Measurements from ENCODE around the gene SIVA1. TPM values are rescaled to one million over a fixed set of nuclear protein-coding genes. Genes with fewer than 3 reads are reported as not detected.

Gene SIVA1
- total and polyA plus RNA-seq, 2 of the 4 experiments (the other 2 are of a cell fraction) = 166 to 184 TPM

DNA sequence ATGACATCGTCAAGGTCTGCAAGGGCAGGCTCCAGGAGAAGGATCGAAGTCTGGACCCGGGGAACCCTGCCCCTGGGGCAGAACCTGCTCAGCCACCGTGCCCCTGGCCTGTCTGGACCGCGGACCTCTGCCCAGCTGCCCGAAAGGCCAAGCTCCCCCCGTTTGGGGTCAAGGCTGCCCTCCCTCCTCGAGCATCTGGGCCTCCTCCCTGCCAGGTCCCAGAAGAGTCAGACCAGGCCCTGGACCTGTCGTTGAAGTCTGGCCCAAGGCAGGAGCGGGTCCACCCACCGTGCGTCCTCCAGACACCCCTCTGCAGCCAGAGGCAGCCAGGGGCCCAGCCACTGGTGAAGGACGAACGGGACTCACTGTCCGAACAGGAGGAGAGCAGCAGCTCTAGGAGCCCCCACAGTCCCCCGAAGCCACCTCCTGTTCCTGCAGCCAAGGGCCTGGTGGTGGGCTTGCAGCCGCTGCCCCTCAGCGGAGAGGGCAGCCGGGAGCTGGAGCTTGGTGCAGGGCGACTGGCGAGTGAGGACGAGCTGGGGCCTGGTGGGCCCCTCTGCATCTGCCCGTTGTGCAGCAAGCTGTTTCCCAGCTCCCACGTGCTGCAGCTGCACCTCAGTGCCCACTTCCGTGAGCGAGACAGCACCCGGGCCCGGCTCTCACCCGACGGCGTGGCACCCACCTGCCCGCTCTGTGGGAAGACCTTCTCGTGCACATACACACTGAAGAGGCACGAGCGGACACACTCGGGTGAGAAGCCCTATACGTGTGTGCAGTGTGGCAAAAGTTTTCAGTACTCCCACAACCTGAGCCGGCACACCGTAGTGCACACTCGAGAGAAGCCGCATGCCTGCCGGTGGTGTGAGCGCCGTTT lies 48.8 kb downstream of the SIVA1 start:
- Histone ChIP-seq H3K27ac (ENCODE audit: insufficient read depth, low read length) (no peak overlapping the region), H3K14ac (replicated peaks; ENCODE audit: low read depth, low read length) (no peak overlapping the region), H2BK5ac (ENCODE audit: low read depth, low read length, poor library complexity, severe bottlenecking) (no peak overlapping the region), H4K8ac (ENCODE audit: low read depth in 2 of 2, low read length in 2 of 2) (no peak overlapping the region), H4K5ac (ENCODE audit: low read depth, low read length) (no peak overlapping the region), H2AFZ (replicated peaks; ENCODE audit: low read length, poor library complexity) (peak overlapping the region; percentile 89), H3K18ac (ENCODE audit: low read depth, low read length) (no peak overlapping the region), H3K9me1 (ENCODE audit: insufficient read depth, low read length) (peaks cover 16% of the 10 kb centered on the region), H4K91ac (ENCODE audit: insufficient read depth, low read depth, low read length) (no peak overlapping the region), H3K4me3 (ENCODE audit: insufficient read depth, low read depth, low read length) (peak overlapping the region; percentile 61; the same call in 1 of the 2 replicates), H2BK20ac (ENCODE audit: low read depth, low read length) (no peak overlapping the region), H2BK15ac (ENCODE audit: low read depth, low read length) (no peak overlapping the region), H3K4me2 (ENCODE audit: low read depth, low read length) (peak overlapping the region; percentile 73), H3K4me1 (ENCODE audit: control insufficient read depth, insufficient read depth, low read length) (peaks cover 23% of the 10 kb centered on the region), H2AK9ac (replicated peaks; ENCODE audit: low read depth, low read length, poor library complexity) (peak overlapping the region; percentile 87), H3K9me3 (ENCODE audit: control insufficient read depth, insufficient read depth, low read length) (no peaks in the 10 kb centered on the region), H3K4ac (ENCODE audit: low read depth, low read length) (no peak overlapping the region), H3K36me3 (ENCODE audit: control insufficient read depth, insufficient read depth, low read length) (no peaks in the 10 kb centered on the region), H3K9ac (ENCODE audit: low read depth, low read length) (peak overlapping the region; percentile 7; the same call in 1 of the 2 replicates), H2BK120ac (ENCODE audit: low read depth, low read length) (no peak overlapping the region), H2AK5ac (ENCODE audit: low read depth, low read length) (0 out of 2 replicates have a peak overlapping the region, but pooled peaks have one; percentile 13), H3K23ac (ENCODE audit: low read depth, low read length) (no peak overlapping the region), H4K20me1 (ENCODE audit: insufficient read depth, low read length) (peaks cover 4% of the 10 kb centered on the region; the same call in 1 of the 2 replicates), H3K27me3 (ENCODE audit: control insufficient read depth, insufficient read depth, low read length) (no peaks in the 10 kb centered on the region), H3K56ac (ENCODE audit: extremely low read depth, insufficient read depth, low read length) (no peak overlapping the region), H3K79me1 (ENCODE audit: low read depth in 1 of 2, low read length in 2 of 2) (peaks cover 0 to 12% of the 10 kb centered on the region in 2 experiments; a peak in 1 of 4 replicates)
- in situ Hi-C loops (cut with MboI; ENCODE audit: low sequenced_read_pairs) = no loop called here
- ATAC-seq (ENCODE audit: low read depth) (no peak), DNase-seq (no peak)
- CTCF ChIA-PET = interaction anchor here (0.5 kb wide), 1 partner anchor 26 kb away, joined by 3 read pairs; no protein-coding TSS in a partner anchor
- dilution Hi-C loops (cut with HindIII; ENCODE audit: low sequenced_read_pairs, unreplicated experiment) = no loop called here
- TF ChIP-seq CEBPB (IDR thresholded peaks at IDR 0.05; ENCODE audit: low read depth, low read length) = no peak
- no peak for TF ChIP-seq FOS (IDR thresholded peaks at IDR 0.05; ENCODE audit: low read depth, low read length)
- no peak for TF ChIP-seq NFE2L2 (IDR thresholded peaks at IDR 0.05; ENCODE audit: low read depth, low read length)
- no TSS peak for BruUV-seq (replicated peaks)
- POLR2A ChIA-PET (ENCODE audit: unreplicated experiment) = no interaction called here
- intact Hi-C loops (cut with micrococcal nuclease) = no loop called here
- 81% methylated on average over 32 of the region's 45 CpGs; no CpG with 5 or more reads in 1 of the 2 experiments for WGBS, 2 experiments (ENCODE audit: extremely low coverage in 2 of 2, insufficient read length in 1 of 2)
